Lower leg skin (tissue), 4 donors: ENCODE data around the gene HDLBP. TPM values are rescaled to one million over a fixed set of nuclear protein-coding genes. Genes with fewer than 3 reads are reported as not detected.

Source experiments
- DNase-seq, 2 donors: peaks; one replicate each; pipeline ENCODE4 v3.0.0-alpha.2; 2019; ENCODE audit warnings: low spot score in 2 of 2
- H3K4me3 ChIP-seq: fragments of 200-600 bp; sonication (generic); 2 replicates; pipeline ENCODE4 v1.5.1; 2017; ENCODE audit warnings: mild to moderate bottlenecking, low read depth; ENCODE audit not compliant: poor library complexity, severe bottlenecking
- POLR2A ChIP-seq, 2 donors: fragments of 450-650 bp; IDR thresholded peaks; one replicate each; pipeline ENCODE4 v1.6.1; 2016 to 2017; ENCODE audit warnings: antibody characterized with exemption in 2 of 2, mild to moderate bottlenecking in 1 of 2, moderate library complexity in 1 of 2
- WGBS, 2 donors: methylation state at CpG; one replicate each; pipeline ENCODE4 v1.1.5; 2018; 5-methylcytosine and 5-hydroxymethylcytosine counted together
- intact Hi-C: fragments of 100-400 bp; cut with DNase I; formaldehyde crosslinking; loops from one replicate; pipeline ENCODE4 v1.15.0; 2023; ENCODE audit warnings: low total_unique reads
- total RNA-seq, 4 donors: library from RNA; depleted of rRNA; stranded (reverse); fragments of >200 nt; gene quantifications; one replicate each; pipeline ENCODE4 v1.1.0, GENCODE V29; 2016
- TF ChIP-seq, protein P1 (sequence below), 3 donors: fragments of 450-650 bp; IDR thresholded peaks; one replicate each; pipeline ENCODE4 v1.5.1; 2016; ENCODE audit warnings: antibody characterized with exemption in 3 of 3, mild to moderate bottlenecking in 3 of 3, moderate library complexity in 2 of 3

The HDLBP gene
- total RNA-seq, 4 donors from 2014 or later, result 241 to 393 (median 294) TPM

DNA sequence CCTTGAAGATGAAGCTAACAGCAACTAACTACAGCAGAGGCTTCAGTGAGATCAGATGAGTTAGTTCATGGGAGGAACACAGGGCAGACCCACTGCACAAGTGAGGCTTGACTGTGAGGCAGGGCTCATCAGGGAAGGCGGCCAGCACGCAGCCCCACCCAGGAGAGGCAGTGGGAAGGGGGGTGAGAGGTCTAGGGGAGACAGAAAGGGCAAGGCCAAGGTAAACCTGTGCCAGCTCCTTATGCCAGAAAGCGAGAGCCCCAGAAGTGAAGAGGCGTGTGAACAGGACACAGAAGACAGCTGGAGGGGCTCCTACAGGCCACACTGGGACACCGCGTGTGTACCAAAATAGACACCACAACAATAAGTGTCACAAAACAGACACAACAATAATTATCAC is 78.4 kb downstream of the HDLBP start:
- WGBS, 2 donors, result 97% methylated on average over 6 of the region's 6 CpGs
- TF ChIP-seq, protein P1, sequence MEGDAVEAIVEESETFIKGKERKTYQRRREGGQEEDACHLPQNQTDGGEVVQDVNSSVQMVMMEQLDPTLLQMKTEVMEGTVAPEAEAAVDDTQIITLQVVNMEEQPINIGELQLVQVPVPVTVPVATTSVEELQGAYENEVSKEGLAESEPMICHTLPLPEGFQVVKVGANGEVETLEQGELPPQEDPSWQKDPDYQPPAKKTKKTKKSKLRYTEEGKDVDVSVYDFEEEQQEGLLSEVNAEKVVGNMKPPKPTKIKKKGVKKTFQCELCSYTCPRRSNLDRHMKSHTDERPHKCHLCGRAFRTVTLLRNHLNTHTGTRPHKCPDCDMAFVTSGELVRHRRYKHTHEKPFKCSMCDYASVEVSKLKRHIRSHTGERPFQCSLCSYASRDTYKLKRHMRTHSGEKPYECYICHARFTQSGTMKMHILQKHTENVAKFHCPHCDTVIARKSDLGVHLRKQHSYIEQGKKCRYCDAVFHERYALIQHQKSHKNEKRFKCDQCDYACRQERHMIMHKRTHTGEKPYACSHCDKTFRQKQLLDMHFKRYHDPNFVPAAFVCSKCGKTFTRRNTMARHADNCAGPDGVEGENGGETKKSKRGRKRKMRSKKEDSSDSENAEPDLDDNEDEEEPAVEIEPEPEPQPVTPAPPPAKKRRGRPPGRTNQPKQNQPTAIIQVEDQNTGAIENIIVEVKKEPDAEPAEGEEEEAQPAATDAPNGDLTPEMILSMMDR (IDR thresholded peaks at IDR 0.05), result no peak
- no peak for TF ChIP-seq POLR2A (IDR thresholded peaks at IDR 0.05)

DNA sequence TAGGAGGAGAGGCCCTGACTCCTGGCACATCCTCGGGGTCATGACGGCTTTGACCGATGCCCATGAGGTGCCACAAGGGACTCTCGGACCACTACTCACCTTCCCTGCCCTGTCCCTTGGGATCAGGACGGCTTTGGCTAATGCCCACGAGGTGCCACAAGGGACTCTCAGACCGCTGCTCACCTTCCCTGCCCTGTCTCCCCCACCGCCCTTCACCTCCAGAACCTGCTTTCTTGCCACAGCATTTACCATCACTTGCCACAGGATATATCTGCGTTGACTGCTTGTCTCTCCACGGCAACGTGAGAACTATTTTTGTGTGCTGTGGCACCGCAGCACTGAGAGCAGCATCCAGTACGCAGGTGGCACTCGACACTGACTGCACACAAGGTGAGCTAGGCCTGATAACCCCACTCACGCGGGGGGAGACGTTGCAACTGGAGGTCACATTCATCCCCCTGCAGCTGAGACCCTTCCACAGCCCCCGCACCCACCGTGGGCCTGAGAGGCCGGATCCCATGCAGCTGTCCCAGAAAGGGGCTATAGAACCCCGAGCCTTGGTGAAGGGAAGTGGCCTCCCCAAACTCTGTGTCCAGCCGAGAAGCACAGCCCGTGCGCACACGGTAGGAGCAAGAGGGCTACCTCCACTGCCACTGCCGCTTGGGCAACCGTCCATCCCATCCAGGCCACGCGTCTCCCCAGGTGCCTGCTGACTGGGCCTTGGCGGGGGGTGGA is 79.4 kb downstream of the HDLBP start:
- DNase-seq, result no peak
- whole genome bisulfite sequencing, 2 donors, result 91% methylated on average over 30 of the region's 30 CpGs
- TF ChIP-seq, protein P1 (IDR thresholded peaks at IDR 0.05), result no peak
- no peak for TF ChIP-seq POLR2A (IDR thresholded peaks at IDR 0.05)
- no peak overlapping the region for H3K4me3 ChIP-seq
- intact Hi-C loops, result no loop called here

More for the DNA sequence above, 78.4 kb downstream of the HDLBP start:
- H3K4me3 ChIP-seq, result no peak overlapping the region
- intact Hi-C loops, result no loop called here
- DNase-seq, result no peak

DNA sequence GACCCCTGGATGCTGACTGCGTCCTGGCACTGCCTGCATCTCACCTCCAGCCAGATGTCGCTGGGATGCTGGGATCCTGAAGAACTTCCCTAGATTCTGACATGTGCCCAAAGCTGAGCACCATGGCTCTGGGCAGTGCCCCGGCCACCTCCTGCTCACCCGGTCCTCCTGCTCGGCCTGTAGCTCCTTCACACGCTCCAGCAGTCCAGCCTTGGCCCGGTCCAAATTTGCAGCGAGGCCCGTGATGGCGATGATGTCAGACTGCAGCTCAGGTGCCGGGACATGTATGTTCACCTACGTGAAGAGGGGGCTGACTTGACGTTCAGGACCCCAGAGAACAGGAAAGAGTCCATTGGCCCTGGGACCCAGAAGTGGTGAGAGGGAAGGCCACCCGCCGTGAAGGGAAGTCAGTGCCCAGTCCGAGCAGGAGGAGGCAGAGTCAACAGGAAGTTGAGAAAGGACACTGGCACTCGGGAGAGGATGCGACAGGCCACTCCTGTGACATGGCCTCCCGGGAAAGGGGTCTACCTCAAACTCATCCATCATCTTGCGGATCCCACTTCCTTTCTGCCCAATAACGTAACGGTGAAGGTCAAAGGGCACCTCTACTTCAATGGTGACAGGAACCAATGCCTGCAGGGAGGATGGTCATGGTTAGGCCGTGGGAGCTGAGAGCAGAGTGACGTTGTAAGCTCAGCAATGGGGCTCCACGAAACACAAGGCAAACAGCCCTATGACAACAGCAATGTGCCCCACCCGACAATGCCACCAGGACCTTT is 80.3 kb downstream of the HDLBP start:
- intact Hi-C loops, result no loop called here
- no peak for TF ChIP-seq POLR2A (IDR thresholded peaks at IDR 0.05)
- TF ChIP-seq, protein P1 (IDR thresholded peaks at IDR 0.05), result no peak
- 86 to 87% methylated on average over 26 of the region's 26 CpGs for WGBS, 2 donors
- no peak overlapping the region for H3K4me3 ChIP-seq
- no peak for DNase-seq

DNA sequence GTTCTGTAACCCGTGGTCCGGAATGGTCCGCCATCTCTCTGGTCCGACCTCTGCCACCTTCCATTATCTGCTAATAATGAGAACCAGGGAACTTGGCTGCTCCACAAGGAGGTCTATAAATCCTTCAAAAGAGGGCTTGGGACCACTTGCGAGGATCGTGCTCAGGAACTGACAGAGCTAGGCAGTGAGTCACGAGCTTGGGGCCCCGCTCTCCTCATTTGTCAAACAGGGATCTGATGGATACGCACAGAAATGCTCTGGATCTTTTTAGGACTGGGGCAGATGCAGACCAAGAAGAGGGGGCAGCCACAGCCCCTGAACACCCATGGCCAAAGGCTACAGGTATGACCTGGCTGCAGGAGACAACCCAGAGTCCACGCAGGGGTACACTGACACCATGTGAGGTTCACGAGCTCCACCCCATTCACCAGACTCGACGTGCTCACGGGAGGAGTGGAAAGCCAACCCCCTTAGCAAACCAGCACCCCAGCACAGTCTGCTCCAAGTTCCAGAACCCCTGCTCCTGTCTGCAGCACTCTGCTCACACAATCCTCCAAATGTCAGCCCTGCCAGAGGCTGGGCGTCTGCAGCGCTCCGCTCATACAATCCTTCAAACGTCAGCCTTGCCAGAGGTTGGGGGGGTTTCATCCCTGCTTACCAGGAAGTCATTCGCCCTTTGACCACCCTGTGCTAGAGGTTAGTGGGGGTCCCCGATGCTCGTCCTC is 81.2 kb downstream of the HDLBP start:
- no peak overlapping the region for H3K4me3 ChIP-seq
- TF ChIP-seq, protein P1 (IDR thresholded peaks at IDR 0.05), result no peak
- no peak for TF ChIP-seq POLR2A (IDR thresholded peaks at IDR 0.05)
- 83 to 90% methylated on average over 17 to 21 of the region's 21 CpGs for WGBS, 2 donors
- no peak for DNase-seq
- intact Hi-C loops, result no loop called here

DNA sequence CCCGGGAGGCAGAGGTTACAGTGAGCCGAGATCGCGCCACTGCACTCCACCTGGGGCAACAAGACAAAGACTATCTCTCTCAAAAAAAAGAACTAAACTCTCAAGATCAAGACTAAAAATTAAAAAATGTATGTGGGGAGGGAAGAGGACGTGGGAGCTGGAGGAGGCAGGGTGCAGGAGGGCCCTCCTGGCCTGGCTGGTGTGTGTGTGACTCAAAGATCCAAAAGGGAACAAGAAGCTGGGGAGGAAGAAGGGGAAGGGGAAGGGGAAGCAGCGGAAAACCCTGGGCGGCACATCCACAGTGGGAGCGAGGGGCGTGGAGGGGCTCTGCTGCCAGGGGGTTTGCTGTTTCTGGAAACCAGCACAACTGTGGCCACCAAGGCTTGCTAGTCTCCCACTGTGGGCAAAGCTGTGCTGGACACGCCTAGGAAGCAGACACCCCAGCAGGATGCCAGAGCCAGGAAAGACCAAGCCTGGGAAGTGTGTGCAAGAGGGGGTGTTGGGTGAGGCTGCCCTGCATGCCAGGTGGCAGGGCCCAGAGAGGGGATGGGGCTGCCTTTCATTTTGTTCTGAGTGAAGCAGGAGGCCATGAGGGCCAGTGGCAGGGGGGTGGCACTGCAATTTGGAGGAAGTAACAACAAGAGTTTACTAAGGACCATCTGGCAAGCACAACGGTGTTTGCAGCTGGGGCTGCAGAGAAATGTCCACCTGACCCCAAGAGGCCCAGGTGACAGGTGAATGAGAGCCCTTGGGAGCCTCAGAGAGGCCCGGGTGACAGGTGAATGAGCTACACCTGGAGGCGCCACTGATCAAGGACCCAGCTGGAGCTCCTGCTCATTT is 82.5 kb downstream of the HDLBP start:
- intact Hi-C loops, result no loop called here
- DNase-seq, result no peak
- WGBS, 2 donors, result 70 to 87% methylated on average over 13 of the region's 13 CpGs
- TF ChIP-seq, protein P1 (IDR thresholded peaks at IDR 0.05), result no peak
- TF ChIP-seq POLR2A (IDR thresholded peaks at IDR 0.05), result no peak
- H3K4me3 ChIP-seq, result no peak overlapping the region
